ENCODE measurements around the gene FXYD6. TPM values are rescaled to one million over a fixed set of nuclear protein-coding genes. Genes with fewer than 3 reads are reported as not detected.

Gene FXYD6
- total RNA-seq, 2 donors from 2014 or later = 17.5 to 17.8 TPM

DNA sequence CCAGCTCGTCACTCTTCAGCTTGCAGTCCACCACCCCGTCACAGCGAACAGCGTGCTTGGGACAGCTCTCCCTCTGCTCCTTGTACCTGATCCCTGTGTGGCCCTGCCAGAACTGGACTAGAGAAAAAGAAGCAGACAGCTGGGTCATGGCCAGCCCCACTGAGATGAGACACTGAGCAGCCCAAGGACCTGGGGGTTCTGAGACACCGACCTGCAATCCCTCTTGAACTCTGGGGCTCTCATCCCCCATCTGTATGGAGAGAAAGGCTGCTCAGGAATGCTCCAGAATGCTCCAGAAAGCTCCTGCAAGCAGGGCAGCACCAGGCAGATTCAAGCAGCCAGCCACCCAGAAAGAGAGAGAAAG, 37.9 kb upstream of the FXYD6 start:
- no peak overlapping the region for H3K4me3 ChIP-seq
- TF ChIP-seq, protein P1, sequence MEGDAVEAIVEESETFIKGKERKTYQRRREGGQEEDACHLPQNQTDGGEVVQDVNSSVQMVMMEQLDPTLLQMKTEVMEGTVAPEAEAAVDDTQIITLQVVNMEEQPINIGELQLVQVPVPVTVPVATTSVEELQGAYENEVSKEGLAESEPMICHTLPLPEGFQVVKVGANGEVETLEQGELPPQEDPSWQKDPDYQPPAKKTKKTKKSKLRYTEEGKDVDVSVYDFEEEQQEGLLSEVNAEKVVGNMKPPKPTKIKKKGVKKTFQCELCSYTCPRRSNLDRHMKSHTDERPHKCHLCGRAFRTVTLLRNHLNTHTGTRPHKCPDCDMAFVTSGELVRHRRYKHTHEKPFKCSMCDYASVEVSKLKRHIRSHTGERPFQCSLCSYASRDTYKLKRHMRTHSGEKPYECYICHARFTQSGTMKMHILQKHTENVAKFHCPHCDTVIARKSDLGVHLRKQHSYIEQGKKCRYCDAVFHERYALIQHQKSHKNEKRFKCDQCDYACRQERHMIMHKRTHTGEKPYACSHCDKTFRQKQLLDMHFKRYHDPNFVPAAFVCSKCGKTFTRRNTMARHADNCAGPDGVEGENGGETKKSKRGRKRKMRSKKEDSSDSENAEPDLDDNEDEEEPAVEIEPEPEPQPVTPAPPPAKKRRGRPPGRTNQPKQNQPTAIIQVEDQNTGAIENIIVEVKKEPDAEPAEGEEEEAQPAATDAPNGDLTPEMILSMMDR (IDR thresholded peaks at IDR 0.05) = no peak
- no peak for DNase-seq (ENCODE audit: low spot score)

DNA sequence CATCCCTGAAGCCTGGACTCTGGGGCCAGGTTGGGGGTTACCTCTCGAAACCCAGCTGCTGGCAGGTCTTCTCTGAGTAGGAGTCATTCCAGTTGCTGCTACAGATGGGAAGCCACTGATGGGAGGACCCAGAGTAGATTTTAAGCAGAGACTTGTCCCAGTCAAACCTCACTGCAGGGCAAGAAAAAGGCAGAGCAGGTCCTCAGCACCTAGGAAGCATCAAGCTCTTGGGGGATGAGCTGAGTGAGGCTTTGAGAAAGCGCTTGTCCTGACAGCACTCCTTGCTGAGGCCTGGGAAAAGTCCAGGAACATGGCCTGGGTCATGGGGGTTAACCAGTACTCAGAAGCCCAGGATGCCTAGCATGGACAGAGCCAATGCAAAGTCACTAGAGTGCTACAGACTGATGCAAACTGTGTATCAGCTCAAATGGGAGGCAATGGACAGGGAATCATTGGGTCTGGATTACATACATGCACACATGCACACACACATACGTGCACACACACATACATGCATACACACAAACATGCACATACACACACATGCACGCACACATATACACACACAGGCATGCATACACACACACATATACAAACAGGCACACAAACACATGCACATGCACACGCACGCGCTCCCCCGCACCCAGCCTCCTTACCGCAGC, 37.4 kb upstream of the FXYD6 start:
- H3K4me3 ChIP-seq = no peak overlapping the region

More for the DNA sequence above, 37.9 kb upstream of the FXYD6 start:
- H3K27ac ChIP-seq = no peak overlapping the region
- H3K9me3 ChIP-seq = no peaks in the 10 kb centered on the region
- H3K4me1 ChIP-seq (ENCODE audit: control insufficient read depth in 1 of 2, low read depth in 2 of 2) = no peaks in the 10 kb centered on the region
- H3K27me3 ChIP-seq (replicated peaks; ENCODE audit: insufficient read depth) = no peaks in the 10 kb centered on the region
- no peak for ATAC-seq (ENCODE audit: insufficient number of reproducible peaks, low FRiP score, low read depth)
- H3K36me3 ChIP-seq = no peaks in the 10 kb centered on the region

DNA sequence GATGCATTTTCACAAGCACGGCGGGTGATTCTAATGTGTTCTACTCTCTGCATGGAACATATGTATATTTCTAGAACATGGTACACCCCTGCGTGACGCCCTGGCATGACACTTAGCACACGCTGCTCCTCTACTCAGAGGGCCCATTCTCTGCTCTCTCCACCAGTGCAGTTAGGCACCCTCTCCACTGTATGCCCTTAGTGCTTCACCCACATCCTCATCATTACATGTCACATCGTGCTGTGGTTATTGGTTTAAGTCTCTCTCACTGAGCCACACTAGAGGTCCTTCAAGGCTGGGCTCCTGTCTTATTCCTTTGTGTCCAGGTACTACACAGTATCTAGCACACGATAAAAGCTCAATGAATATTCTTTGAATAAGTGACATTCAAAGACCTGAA, 36.0 kb upstream of the FXYD6 start:
- Histone ChIP-seq H3K27me3 (replicated peaks; ENCODE audit: insufficient read depth) (no peaks in the 10 kb centered on the region), H3K9me3 (no peaks in the 10 kb centered on the region), H3K36me3 (no peaks in the 10 kb centered on the region), H3K4me3 (no peak overlapping the region), H3K4me1 (ENCODE audit: control insufficient read depth in 1 of 2, low read depth in 2 of 2) (peaks cover 0 to 3% of the 10 kb centered on the region in 2 donors), H3K27ac (no peak overlapping the region)
- no peak for DNase-seq (ENCODE audit: low spot score)
- no peak for ATAC-seq (ENCODE audit: insufficient number of reproducible peaks, low FRiP score, low read depth)
- TF ChIP-seq, protein P1 (IDR thresholded peaks at IDR 0.05) = no peak

More for the DNA sequence above, 37.4 kb upstream of the FXYD6 start:
- TF ChIP-seq, protein P1 (IDR thresholded peaks at IDR 0.05) = no peak
- no peak for ATAC-seq (ENCODE audit: insufficient number of reproducible peaks, low FRiP score, low read depth)
- H3K27ac ChIP-seq = no peak overlapping the region
- H3K4me1 ChIP-seq (ENCODE audit: control insufficient read depth in 1 of 2, low read depth in 2 of 2) = no peaks in the 10 kb centered on the region
- H3K27me3 ChIP-seq (replicated peaks; ENCODE audit: insufficient read depth) = no peaks in the 10 kb centered on the region
- H3K36me3 ChIP-seq = no peaks in the 10 kb centered on the region
- DNase-seq (ENCODE audit: low spot score) = no peak
- no peaks in the 10 kb centered on the region for H3K9me3 ChIP-seq

DNA sequence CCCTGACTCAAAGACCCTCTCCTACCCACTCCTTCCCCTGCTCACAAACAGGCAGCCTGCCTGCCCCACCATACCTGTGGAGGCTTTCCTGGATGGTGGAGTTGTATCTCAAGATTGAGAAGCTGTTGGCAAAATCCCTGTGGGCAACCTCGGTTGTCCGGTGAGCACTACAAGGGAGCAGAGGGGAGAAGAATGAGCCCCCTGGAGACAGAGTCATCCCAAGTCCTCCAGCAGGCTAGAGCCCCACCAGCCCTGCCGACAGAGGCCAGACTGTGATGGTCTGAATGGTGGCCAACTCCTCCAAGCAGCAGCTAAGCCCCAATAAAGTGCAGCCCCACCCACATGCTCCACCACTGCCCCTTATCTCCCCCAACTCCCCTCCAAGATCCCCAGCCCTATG, 35.2 kb upstream of the FXYD6 start:
- Histone ChIP-seq H3K27ac (no peak overlapping the region), H3K4me1 (ENCODE audit: control insufficient read depth in 1 of 2, low read depth in 2 of 2) (peaks cover 0 to 6% of the 10 kb centered on the region in 2 donors), H3K4me3 (no peak overlapping the region), H3K36me3 (no peaks in the 10 kb centered on the region), H3K9me3 (no peaks in the 10 kb centered on the region), H3K27me3 (replicated peaks; ENCODE audit: insufficient read depth) (no peaks in the 10 kb centered on the region)
- DNase-seq (ENCODE audit: low spot score) (no peak), ATAC-seq (ENCODE audit: insufficient number of reproducible peaks, low FRiP score, low read depth) (no peak)
- TF ChIP-seq, protein P1 (IDR thresholded peaks at IDR 0.05) = no peak

DNA sequence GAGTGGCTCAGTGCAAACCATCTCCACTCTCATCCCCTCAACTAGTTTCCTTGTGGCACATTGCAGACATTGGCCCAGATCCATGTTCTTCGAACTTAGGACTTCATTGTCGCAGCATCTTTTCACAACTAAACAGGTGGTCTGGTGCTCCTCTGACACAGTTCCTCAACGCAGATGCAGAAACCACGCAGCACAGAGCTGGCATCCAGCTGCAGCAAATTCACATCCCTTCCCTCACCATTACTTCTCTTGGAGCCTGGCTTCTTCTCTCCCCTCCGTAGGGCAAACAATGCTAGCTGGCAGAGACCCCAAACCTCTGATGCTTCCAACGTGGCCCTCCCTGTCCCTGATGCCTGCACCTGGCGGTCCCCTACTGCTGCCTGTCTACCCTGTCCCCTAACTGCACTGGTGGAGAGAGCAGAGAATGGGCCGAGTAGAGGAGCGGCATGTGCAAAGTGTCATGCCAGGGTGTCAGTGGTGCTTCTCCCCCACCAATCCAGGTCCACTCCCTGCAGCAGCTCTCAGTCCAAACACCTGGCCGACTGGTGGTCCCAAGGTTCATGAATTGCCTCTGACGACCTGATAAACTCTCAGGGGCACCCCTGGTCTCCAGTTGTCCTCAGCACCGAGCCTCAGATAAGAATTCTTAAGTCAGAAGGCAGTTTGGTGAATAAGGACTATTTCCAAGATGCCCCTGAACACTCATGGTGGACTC, 34.6 kb upstream of the FXYD6 start:
- DNase-seq (ENCODE audit: low spot score) (no peak), ATAC-seq (ENCODE audit: insufficient number of reproducible peaks, low FRiP score, low read depth) (no peak)
- no peaks in the 10 kb centered on the region for H3K27me3 ChIP-seq (replicated peaks; ENCODE audit: insufficient read depth)
- H3K4me3 ChIP-seq = no peak overlapping the region
- no peak overlapping the region for H3K27ac ChIP-seq
- H3K4me1 ChIP-seq (ENCODE audit: control insufficient read depth in 1 of 2, low read depth in 2 of 2) = peaks cover 0 to 6% of the 10 kb centered on the region in 2 donors
- TF ChIP-seq, protein P1 (IDR thresholded peaks at IDR 0.05) = no peak
- no peaks in the 10 kb centered on the region for H3K36me3 ChIP-seq
- no peaks in the 10 kb centered on the region for H3K9me3 ChIP-seq

All from thoracic aorta (tissue), 2 donors.